Suppressor macrophage (primary cell): ENCODE data around the gene PPFIBP2.

Experiments used
- DNase-seq, 4 experiments: peaks; one replicate each; pipeline ENCODE4 v3.0.0-alpha.2; 2020 to 2022

The PPFIBP2 gene

DNA sequence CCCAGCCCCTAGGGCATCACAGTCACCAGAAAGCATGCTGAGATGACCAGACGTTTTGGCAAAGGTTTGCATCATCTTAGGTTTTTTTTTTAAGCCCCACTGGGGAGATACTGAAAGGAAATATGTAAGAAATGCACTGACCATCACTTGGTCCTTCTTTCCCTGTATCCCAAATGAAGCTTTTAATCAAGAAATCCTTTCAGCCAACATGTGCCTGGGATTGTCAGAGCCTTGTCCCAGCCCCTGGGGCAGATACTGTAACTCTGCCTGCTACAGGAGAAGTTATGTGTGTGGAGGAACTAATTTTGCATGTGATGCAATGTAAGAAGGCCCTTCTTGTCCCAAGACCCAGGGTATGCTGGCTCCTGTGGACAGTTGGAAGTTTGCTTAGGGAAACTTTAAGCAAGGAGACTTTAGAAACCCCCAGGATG is 65.6 kb downstream of the PPFIBP2 start:
- DNase-seq: peak; percentile 60 to 84 (median 76)

DNA sequence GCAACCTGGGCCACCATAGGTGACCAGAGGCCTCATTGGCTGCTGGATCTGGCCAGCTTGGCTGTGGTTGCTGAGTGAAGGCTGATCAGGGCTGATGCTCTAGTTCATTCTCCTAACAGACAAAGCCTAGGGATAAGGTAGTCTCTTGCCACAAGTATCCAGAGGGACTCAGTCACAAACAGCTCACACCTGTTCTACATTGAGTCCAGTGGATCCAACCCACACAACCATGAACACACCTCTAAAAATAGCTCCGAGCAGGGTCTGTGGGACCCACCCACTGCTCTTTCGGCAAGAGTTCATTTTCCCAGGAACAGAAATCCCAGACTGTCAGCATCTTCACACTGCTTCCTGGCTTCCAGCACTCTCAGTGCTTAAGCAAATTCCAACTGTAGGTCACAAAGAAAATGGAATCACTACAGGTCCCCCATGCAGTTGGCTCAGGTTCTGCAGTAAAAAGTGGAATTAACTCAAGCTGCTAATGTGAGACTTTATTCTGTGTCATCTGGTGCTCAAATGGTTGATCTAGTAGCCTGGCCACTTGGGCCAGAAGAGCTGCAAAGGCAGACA is 67.3 kb downstream of the PPFIBP2 start:
- DNase-seq: no peak

DNA sequence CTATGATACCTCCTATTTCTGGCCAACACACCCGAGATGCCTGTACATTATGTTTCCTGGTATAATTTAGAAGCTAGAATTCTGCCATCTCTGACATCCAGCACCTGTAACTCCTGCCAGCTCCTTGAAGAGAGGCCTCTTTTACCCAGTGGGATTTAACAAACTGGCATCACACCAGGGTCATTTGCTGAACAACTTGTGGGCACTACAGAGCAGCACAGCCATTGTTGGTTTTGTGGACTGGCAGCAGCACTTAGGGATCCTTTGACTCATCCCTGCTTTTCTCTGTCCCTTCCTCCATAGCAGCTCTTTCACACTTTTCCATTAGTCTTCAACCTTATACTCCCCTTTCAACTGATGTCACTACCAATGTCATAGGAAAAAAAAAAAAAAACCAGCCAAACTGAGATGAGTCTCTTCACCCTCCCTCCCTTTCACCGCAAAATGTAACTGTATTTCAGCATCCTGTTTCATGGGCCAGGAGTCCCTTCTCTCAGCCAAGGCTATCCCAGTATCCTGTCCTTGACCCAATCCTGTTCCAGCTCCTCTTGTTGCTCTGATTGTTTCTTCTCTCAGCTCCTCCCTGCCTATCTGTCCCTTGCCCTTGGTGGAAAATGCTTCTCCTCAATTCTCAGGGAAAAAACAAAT is 68.7 kb downstream of the PPFIBP2 start:
- DNase-seq: no peak

DNA sequence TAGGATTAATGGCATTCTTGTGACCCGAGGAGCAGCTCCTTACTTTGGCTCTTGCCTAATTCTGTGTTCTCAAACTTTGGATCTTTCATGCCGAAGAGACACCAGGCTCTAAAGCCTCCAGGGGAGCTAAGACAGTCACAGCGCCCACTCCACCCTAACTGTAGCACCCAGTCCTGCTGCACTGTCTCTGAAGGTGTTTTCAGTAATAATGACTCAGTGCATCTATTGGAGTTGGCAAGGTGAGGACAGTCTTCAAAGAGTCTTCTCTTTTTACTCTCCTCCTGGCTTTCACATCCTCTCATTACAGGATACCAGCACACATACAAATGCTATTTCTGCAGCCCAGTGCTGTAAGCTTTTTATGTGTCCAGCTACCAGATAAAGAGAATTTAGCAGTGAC is 69.4 kb downstream of the PPFIBP2 start:
- no peak for DNase-seq

DNA sequence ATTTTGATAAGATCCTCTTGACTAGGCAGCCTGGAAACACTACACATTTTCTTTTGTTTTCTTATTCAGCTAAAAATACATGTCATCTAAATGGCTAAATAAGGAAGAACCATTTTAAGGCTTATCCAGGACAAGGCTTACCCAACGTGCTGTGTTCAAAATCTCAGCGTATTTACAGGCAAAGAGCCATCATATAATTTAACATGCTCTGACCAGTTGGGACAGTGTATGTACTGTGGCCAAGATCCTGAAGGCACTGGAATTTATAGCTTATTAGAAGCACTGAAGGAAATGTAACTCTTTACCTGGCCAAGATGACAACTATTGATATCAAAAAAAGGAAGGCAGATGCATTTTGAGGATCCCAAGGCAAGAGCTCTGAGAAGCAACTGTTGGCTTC is 71.1 kb downstream of the PPFIBP2 start:
- no peak for DNase-seq

DNA sequence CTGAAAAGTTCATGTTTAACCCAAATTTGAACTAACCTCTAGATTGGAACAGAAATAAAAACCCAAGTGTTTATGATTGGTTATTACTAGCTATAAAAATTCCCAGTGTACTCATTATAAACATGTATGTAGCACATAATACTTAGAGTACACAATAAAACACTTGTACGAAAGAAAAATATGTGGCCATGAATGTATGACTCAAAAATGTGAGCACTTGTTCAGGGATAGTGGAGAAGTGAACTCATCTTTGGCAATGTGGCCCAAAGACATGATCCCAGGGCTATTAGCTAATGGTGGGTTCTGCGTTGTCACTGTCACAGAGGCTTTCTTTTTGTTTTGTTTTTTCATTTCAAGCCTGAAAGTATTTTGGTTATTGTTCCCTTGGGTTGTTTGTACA is 72.0 kb downstream of the PPFIBP2 start:
- DNase-seq: no peak

DNA sequence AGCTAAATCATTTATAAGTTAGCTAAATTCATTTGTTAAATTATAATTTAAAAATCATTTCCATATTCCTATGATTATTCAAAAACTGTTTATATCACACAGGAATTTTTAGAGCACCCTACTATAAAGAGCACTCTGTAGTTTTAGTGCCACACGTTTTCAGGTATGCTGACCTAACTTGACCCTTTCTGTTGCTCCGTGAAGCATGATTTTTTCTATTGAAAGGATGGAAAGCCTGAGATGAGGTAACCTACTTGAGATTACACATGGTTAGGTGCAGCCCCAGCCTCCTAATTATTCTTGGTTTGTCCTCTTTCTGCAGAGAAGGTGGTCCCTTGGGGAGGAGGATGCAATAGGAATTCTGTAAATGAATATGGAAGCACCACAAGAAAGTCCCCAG is 72.6 kb downstream of the PPFIBP2 start:
- DNase-seq: no peak

DNA sequence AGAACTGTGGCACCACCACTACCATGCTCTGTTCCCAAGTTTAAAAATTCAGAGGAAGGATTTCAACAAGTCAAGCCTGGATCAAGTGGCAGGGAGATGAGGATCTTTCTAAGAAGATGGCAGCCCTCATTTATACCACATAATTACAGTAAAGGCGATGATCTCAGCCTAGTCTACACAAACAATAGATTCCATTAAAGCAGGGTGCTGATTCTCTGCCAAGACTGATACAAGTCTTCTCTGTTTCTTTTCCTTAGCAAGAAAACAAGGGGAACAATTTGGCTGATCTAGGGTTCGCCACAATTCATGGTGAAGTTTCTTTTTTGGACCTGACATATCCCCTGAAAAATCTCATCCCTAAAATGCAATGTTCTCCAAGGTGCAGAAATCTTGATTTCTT is 73.9 kb downstream of the PPFIBP2 start:
- DNase-seq: no peak

DNA sequence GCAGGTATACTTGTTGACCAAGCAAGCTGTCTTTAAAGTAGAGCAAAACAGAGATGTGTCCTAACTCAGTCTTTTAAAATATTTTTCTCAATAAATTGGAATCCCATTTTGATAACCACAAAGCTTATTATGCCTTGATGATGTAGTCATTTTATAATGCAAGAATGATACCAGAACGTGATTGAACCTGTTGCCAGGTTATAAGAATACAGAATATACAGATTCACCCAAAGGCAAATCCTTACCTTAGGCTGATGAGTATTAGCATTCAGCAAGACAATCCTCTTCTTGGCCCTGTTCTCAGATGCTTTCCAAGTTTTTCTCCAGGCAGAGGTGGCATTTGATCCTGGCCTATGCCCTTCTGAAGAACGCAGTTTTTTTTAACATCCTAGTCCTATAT is 76.1 kb downstream of the PPFIBP2 start:
- DNase-seq: no peak

DNA sequence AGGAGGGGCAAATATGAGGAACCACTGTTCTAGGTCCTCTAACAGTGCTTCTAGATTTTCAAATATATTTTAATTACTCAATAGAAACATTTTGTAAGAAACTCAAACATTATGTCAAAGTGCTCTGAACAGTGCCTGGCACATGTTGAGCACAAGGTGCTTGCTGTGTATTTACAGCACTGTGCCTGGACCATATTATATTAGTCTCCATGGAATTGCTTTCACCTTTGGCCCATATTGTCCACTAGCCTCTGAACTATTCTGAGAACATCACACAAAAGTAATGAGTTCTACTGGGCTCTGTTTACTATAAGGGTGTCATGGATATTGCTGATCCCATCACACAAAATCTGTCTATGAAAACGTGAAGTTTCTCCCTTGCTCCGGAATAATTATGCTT is 76.7 kb downstream of the PPFIBP2 start:
- peak in 2 of 4 experiments; percentile 17 to 19 for DNase-seq

DNA sequence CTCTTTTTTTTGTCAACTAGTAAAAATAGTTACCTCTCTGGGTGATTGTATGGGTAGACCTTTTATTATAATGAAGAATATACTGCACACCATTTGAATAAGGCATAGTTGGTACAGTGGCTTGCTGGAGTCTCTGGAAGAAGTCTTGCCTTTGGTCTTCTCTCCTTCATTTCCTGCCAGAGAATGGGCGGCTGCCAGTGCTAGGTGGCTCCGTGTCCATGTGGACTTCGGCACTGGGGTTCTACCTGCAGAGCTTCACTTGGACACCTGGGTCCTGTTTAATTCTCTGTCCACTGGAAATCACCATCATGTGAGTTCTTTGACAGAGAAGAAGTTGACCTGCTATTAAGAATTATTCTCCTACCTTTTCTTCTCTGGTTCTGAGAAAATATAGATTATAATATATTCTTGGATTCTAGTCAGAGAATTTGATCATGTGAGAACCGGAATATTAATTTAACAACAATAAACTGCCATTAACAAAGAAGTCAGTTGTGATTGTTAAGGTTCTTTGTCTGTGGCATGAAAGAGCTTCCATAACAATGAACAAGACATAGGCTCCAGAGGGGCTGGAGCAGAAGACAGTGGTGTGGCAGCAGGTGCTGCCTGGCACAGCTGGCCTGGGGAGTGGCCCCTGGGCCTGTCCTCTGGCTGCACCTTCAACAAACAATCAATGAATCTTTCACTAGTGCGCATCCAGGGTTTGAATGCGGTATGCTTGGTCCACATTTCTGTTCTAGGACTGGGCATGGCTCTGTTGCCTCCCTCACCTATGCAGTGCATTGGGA is 77.5 kb downstream of the PPFIBP2 start:
- no peak for DNase-seq

DNA sequence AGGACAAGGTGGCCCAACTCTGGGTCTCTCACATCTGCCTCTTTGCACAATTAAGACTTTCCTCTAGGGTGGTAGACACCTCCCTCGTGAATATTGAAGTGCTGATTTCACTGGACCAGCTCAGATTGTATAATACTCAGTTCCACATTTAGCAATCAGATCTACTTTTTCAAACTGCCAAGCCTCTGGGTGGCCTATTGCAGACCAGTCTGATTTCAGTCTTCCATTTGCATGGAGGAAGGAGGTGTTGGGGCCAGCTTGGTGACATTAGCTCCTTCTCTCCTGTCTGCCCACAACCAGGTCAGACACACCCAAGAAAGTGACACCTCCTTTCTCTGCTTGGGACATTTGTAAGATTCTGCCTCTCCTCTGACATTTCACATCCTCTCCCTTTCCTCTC is 78.2 kb downstream of the PPFIBP2 start:
- DNase-seq: peak in 3 of 4 experiments; percentile 53 to 79 (median 76)

DNA sequence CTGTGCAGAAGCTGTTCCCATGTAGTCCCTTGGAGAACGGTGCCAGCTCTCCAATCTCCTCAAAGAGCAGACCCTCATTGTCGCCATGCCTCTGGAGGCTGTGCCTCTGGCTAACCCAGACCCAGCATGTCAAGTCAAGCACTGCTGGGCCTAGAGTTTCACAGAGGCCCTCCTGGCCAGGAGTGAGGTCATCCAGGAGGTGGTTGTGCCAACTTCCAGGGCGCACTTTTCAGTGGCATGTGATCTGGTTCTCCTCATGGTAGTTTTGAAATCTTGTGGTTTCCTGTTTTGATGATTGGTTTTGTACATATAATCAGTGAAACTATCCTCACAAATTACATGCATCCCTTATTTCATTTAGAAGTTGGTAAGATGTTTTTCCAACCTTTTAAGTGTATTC is 78.9 kb downstream of the PPFIBP2 start:
- DNase-seq: peak; percentile 75 to 89 (median 86)

DNA sequence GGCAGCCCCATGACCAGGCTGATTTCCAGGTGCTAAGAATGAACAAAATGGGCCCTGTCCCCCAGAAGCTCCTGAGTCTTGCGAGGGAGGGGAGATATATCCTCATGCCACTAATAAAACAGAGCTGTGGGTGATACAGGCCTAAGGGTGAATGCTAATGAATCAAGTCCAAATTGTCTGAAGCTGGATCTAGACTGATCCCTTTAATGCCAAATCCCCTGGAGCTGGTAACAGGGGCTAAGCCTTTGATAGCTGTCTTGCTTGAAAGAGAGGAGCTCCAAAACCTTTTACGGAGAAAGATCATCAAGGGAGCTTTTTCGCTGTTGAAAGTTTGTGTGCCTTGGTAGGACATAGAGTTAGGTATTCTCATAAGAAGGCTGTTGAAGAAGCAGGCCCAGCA is 79.7 kb downstream of the PPFIBP2 start:
- no peak for DNase-seq

DNA sequence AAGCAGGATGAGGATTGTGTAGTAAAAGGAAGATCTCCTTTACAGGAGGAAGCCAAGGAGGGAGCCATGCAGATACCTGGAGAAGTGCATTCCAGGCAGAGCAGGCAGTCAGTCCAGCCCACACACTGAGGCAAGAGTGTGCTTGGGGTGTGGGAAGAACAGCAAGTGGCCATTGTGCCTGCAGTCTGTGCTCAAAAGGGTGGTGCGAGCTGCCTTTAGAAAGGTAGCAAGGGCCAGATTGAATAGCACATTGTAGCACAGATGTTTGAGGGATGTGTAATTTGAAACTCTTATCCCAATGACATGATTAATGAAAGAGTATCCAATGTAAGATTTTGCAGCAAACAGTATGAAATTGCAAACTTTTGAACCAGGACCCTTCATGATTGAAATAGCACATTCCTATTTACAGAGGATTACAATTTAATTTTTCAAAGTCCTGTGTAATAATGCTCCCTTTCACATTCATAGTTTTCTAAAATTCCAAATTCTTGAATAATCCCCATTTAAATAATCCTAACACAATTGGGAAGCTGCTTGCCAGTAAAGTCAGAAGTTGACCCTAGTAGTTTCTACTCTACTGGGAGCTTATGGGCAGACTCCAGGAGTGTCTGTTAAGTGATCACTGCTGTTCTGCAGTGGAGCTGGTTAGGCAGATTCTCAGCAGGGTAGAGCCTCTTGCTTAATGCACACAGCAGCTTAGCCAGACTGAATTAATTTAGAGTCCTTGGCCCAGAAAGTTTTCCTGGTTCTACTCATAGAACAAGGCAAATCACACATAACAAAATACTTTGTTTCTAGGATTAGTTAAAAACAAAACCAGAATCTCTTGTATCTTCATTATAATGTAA is 81.4 kb downstream of the PPFIBP2 start:
- DNase-seq: no peak

DNA sequence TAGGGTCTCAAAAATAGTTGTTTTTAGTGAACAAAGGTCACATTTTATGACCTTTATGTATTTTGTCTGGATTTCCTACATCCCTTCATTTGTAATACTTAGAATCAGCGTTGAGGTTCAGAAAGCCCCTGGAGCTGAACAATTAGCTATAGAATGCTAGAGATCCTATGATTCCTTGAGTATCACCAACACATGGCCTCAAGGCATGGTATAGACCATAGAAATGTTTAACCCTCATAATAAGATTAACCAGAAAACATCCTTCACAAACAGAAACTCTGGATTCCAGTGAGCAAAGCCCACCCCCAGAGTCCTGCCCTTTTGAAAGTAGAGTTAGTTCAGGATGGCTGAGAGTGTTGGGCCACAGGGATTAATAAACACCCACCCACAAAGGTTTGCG is 82.2 kb downstream of the PPFIBP2 start:
- no peak for DNase-seq

DNA sequence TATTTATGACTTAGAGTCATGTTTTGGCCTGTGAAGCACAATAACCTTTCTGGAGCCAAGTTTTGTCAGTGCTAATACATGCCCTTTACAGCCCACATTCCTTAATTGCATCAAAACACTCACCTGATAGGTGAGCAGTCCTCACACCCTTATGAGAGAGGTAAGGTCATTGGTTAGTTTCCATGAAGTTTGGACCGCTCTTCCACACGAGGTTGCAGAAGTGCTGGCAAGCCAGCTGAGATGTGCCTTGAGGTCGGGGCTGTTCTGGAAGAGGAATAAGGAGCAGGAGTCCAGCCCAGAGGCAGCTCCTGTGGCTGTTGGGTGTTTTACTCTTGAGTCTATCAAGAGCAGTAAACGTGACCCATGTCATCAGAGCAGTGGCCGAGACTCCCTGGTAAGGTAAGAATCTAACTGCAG is 83.2 kb downstream of the PPFIBP2 start:
- no peak for DNase-seq

DNA sequence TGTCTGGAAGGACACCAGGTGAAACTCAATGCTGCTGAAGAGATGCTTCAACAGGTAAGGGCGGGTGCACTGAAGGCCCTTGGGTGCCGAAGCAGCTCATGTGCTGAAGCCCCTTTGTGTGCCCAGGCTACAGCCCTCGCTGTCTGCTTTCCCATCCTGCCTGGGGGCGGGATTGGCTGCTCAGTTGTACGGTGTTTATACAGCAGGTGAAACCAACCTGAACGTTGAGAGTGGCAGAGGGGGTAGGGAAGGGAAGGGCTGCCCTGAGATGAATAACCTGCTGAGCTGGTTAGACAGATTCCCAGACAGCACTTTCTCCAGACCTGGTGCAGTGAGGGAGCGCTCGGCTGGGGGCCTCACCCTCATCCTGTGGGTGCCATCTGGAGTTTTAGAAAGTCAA is 83.8 kb downstream of the PPFIBP2 start:
- no peak for DNase-seq

DNA sequence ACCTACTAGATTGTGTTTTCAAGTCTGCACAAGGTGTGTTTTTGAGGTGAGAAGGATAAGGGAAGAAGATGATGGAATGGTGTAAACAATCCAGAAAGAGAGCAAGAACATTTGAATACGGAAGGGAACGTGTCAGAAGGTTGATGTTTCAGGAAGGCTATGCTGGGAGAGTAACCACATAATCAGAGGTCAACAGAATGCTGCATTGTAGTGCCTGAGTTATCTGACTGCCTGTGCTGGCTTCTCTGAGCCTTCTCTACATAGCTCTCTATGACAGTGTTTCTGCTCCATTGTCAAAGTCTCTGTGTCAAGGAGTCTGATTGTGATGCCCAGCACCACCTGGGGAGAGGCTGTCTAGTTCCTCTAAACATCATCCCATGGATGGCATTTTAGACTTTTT is 85.4 kb downstream of the PPFIBP2 start:
- DNase-seq: no peak

DNA sequence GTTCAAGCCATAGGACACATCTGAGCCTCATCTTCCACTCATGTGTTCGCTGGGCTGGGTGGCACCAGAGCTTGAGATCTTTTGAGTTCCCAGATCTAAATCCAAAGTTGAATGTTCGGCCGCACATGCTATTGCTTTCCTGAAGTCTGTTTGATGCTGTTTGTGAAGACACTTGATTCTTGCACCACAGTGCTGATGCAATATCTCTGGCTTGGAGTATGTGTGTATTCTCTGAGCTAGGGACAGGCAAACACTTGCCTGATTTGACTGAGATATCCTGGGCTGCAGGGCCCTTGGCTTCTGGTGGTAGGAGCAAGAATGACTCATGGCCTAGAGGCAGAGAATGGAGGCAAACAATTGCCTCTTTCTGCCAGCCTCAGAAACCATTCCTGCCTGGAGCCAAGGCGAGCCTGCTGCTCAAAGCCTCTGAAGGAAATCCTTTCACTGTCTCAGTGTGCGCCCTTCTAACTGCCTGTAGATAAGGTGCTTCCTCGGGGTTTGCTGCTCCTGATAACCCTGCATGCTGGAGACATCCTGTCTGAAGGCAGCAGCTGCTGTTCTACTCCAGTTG is 86.5 kb downstream of the PPFIBP2 start:
- peak in 3 of 4 experiments; percentile 45 to 57 (median 51) for DNase-seq

DNA sequence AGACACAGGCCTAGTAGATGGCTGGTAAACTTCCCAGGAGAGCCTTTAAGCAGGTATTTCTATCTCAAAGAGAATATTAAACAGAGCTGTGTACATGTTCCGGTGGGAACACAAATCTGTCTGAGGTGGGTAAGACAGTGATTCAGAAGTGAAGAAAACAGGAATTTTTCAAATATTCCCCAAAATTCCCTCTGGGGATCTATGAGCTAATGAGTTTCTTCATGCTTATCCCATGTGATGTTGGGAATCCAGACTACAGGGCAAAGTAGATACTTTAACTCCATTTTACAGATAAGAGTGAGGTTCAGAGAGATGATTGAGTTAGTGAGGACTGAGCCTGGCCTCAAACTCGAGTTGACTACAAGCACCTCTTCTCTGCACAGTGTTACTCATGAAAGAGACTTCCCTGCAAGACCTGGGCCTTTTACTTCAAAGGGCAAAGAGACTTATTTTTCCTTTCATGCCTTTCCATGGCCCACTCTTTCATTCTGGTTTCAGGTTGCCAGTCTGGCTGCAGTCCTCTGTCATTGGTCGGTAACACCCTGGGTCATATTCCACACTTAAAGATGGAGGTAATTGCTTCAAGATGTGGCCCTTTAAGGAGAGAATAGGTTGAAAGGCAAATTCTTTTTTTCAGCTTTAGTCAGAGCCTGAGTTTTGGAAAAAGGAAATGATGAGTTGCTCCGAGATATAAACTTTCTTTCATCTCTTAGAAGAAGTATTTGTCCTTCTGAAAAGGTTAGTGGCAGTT is 89.4 kb downstream of the PPFIBP2 start:
- DNase-seq: no peak
